GM12878 (cell line): ENCODE measurements around the gene CRYL1. TPM values are rescaled to one million over a fixed set of nuclear protein-coding genes. Genes with fewer than 3 reads are reported as not detected.

Experiments used
- ATAC-seq: fragments of 200-7000 bp; cut with Tn5 transposase; 3 replicates; pipeline ENCODE4 v1.9.1; 2020; ENCODE audit warnings: mild to moderate bottlenecking, moderate library complexity
- BruUV-seq: library from RNA; stranded (reverse); fragments of 400-500 nt; replicated peaks from 2 replicates; lab custom pipeline; 2021; lab: Mats Ljungman, UMichigan
- CTCF ChIA-PET: fragments of 300-600 bp; sonication (Branson Sonifier 250); formaldehyde crosslinking; extraction: SDS; loops from one replicate; lab custom pipeline; 2021; ENCODE audit warnings: inconsistent platforms; lab: Yijun Ruan, JAX
- POLR2A ChIA-PET: fragments of 350-600 bp; formaldehyde crosslinking; extraction: SDS; loops from one replicate; lab custom pipeline; 2021; ENCODE audit warnings: inconsistent platforms; lab: Charles Lee
- RAD21 ChIA-PET: fragments of 300-600 bp; sonication (Branson Sonifier 250); formaldehyde crosslinking; loops from one replicate; lab custom pipeline; 2023; ENCODE audit warnings: antibody characterized with exemption; ENCODE audit not compliant: unreplicated experiment; lab: Charles Lee
- SMC1A ChIA-PET: fragments of 300-600 bp; sonication (Branson Sonifier 250); formaldehyde crosslinking; loops from one replicate; lab custom pipeline; 2023; ENCODE audit not compliant: unreplicated experiment, uncharacterized antibody; lab: Charles Lee
- DNase-seq: peaks from one replicate; pipeline ENCODE4 v3.0.0-alpha.2; 2011; ENCODE audit warnings: low read depth, low spot score
- FAIRE-seq: peaks from 3 replicates; lab custom pipeline; 2011; peaks lifted over from hg19 to GRCh38; lab: Jason Lieb, UNC
- H2AFZ ChIP-seq: 2 replicates; pipeline ENCODE4 v1.6.0; 2011; ENCODE audit warnings: low read depth, low read length, control low read depth; ENCODE audit not compliant: control insufficient read depth
- H3K27ac ChIP-seq: 2 replicates; pipeline ENCODE4 v1.5.1; 2011; ENCODE audit warnings: control low read depth; ENCODE audit not compliant: control insufficient read depth, insufficient read depth
- H3K27me3 ChIP-seq, 2 experiments: replicated peaks in 1 of 2; 2 replicates each; pipeline versions ENCODE4 v1.6.0 to v1.6.1; 2011; ENCODE audit warnings: low read length in 1 of 2; ENCODE audit not compliant: control insufficient read depth in 2 of 2, insufficient read depth in 2 of 2
- H3K36me3 ChIP-seq, 2 experiments: 2 replicates each; pipeline ENCODE4 v1.5.1; 2011; ENCODE audit warnings: low read length in 1 of 2; ENCODE audit not compliant: control insufficient read depth in 2 of 2, insufficient read depth in 2 of 2
- H3K4me1 ChIP-seq: 2 replicates; pipeline ENCODE4 v1.6.1; 2011; ENCODE audit warnings: mild to moderate bottlenecking, low read length, moderate library complexity, mixed read lengths; ENCODE audit not compliant: control insufficient read depth, insufficient read depth
- H3K4me2 ChIP-seq: 2 replicates; pipeline ENCODE4 v1.6.0; 2011; ENCODE audit warnings: control low read depth; ENCODE audit not compliant: control insufficient read depth, insufficient read depth
- H3K4me3 ChIP-seq: fragments of 200-600 bp; sonication (generic); 2 replicates; pipeline ENCODE4 v1.5.1; 2016
- H3K79me2 ChIP-seq: 2 replicates; pipeline ENCODE4 v1.6.0; 2011; ENCODE audit warnings: low read length; ENCODE audit not compliant: control insufficient read depth, insufficient read depth
- H3K9ac ChIP-seq: 2 replicates; pipeline ENCODE4 v1.8.0; 2011; ENCODE audit warnings: low read length, control low read depth, mixed read lengths; ENCODE audit not compliant: control insufficient read depth, insufficient read depth
- H3K9me3 ChIP-seq: replicated peaks from 3 replicates; pipeline ENCODE4 v1.5.1; 2011; ENCODE audit warnings: mild to moderate bottlenecking, low read length; ENCODE audit not compliant: control insufficient read depth, insufficient read depth
- H4K20me1 ChIP-seq: 2 replicates; pipeline ENCODE4 v1.6.0; 2011; ENCODE audit not compliant: control insufficient read depth, insufficient read depth
- CBFB ChIP-seq: IDR thresholded peaks from 2 replicates; pipeline ENCODE4 v1.6.1; 2016; ENCODE audit warnings: antibody characterized with exemption, low read depth
- GABPA ChIP-seq: IDR thresholded peaks from 2 replicates; pipeline ENCODE4 v1.6.1; 2014; ENCODE audit warnings: antibody characterized with exemption, low read depth, mild to moderate bottlenecking, inconsistent platforms
- JUND ChIP-seq: IDR thresholded peaks from 2 replicates; pipeline ENCODE4 v1.6.1; 2012; ENCODE audit warnings: low read depth, mild to moderate bottlenecking, low read length, improper control_type of control experiment, moderate library complexity
- KLF5 ChIP-seq: fragments of 450-650 bp; IDR thresholded peaks from 2 replicates; pipeline ENCODE4 v1.6.1; 2014; ENCODE audit warnings: mild to moderate bottlenecking; ENCODE audit not compliant: partially characterized antibody
- MYC ChIP-seq: IDR thresholded peaks from 2 replicates; pipeline ENCODE4 v1.6.1; 2011; ENCODE audit warnings: mild to moderate bottlenecking, low read length, moderate library complexity, inconsistent platforms; ENCODE audit not compliant: insufficient read depth, insufficient replicate concordance, insufficient read length, severe bottlenecking
- NFYB ChIP-seq: IDR thresholded peaks from 2 replicates; pipeline ENCODE4 v1.6.1; 2011; ENCODE audit warnings: low read depth, mild to moderate bottlenecking, low read length, improper control_type of control experiment, moderate library complexity; ENCODE audit not compliant: insufficient read depth
- POLR2AphosphoS5 ChIP-seq: IDR thresholded peaks from 2 replicates; pipeline ENCODE4 v1.6.1; 2011; ENCODE audit warnings: mild to moderate bottlenecking, low read length, inconsistent platforms
- SREBF2 ChIP-seq: IDR thresholded peaks from 2 replicates; pipeline ENCODE4 v1.6.1; 2012; ENCODE audit warnings: mild to moderate bottlenecking, low read length
- WGBS: methylation state at CpG from one replicate; pipeline ENCODE4 v1.1.6; 2016; ENCODE audit warnings: low lambda C conversion rate; ENCODE audit not compliant: insufficient replicate concordance, insufficient coverage; ENCODE audit errors: missing lambda C conversion rate; 5-methylcytosine and 5-hydroxymethylcytosine counted together
- in situ Hi-C: fragments of 300-500 bp; cut with MboI; formaldehyde crosslinking; loops from 9 replicates; pipeline ENCODE4 v1.14.3; 2018; ENCODE audit warnings: mixed read lengths
- intact Hi-C: fragments of 100-400 bp; cut with micrococcal nuclease; formaldehyde crosslinking; loops from one replicate; pipeline ENCODE4 v1.14.2; 2022; ENCODE audit not compliant: unreplicated experiment
- polyA plus RNA-seq, 11 experiments: library from polyadenylated mRNA; depleted of rRNA in 4 of 11; unstranded in 6 of 11; stranded (reverse) in 5 of 11; fragments of >200 nt; fragmentation: Nextera tagmentation in 4 of 11; fragmentation: Illumina TruSeq in 1 of 11; extraction: Ambion mirVana in 4 of 11; extraction: Trizol in 1 of 11; gene quantifications; 1 replicate in 1 of 11; 2 replicates in 10 of 11; pipeline versions ENCODE4 v1.2.1 to v1.2.3, GENCODE V29; 2011 to 2016; ENCODE audit warnings: inconsistent platforms in 2 of 11, missing spikeins in 2 of 11, low read depth in 1 of 11
- total RNA-seq, 4 experiments: library from RNA; depleted of rRNA in 3 of 4; stranded (reverse); fragments of >200 nt in 3 of 4; fragmentation: Illumina TruSeq in 1 of 4; extraction: Trizol in 1 of 4; gene quantifications; 2 replicates each; pipeline versions ENCODE4 v1.2.1 to v1.2.3, GENCODE V29; 2013 to 2021
- TF ChIP-seq, protein P1 (sequence below): fragments of 450-650 bp; formaldehyde crosslinking; IDR thresholded peaks from 2 replicates; pipeline ENCODE4 v1.4.0; 2020; ENCODE audit warnings: mild to moderate bottlenecking, moderate library complexity
- TF ChIP-seq, protein P2 (sequence below): IDR thresholded peaks from 2 replicates; pipeline ENCODE4 v1.6.1; 2012; ENCODE audit warnings: mild to moderate bottlenecking, low read depth, low read length
- TF ChIP-seq, protein P3 (sequence below): fragments of 450-650 bp; IDR thresholded peaks from 2 replicates; pipeline ENCODE4 v1.6.1; 2016; ENCODE audit warnings: mild to moderate bottlenecking, moderate library complexity, borderline replicate concordance

The CRYL1 gene
- total and polyA plus RNA-seq, 10 of the 15 experiments (the other 5 are each of a cell fraction or from before 2014, with no cell fraction given): 5.5 to 36.7 (median 12.2) TPM

GRCh38 chr13:20561741-20562140 is 36.1 kb upstream of the CRYL1 start:
- 55% methylated on average over 5 of the region's 5 CpGs for WGBS
- RAD21 ChIA-PET: no interaction called here
- Histone ChIP-seq H3K9ac (no peak overlapping the region), H3K4me1 (no peaks in the 10 kb centered on the region; the same call in 1 of the 2 replicates), H4K20me1 (no peaks in the 10 kb centered on the region), H3K36me3 (no peaks in the 10 kb centered on the region), H2AFZ (no peak overlapping the region), H3K4me3 (no peak overlapping the region), H3K27ac (no peak overlapping the region), H3K79me2 (no peaks in the 10 kb centered on the region), H3K27me3 (no peaks in the 10 kb centered on the region), H3K4me2 (no peak overlapping the region), H3K9me3 (no peaks in the 10 kb centered on the region; the same call in 2 of the 3 replicates)
- no TSS peak for BruUV-seq
- in situ Hi-C loops (no loop called here), intact Hi-C loops (no loop called here)
- ATAC-seq: no peak
- SMC1A ChIA-PET: no interaction called here
- DNase-seq: no peak
- FAIRE-seq: no peak
- CTCF ChIA-PET: interaction anchor here (0.7 to 1.2 kb wide), 2 partner anchors 364 to 726 kb away, joined by 3 read pairs; no protein-coding TSS in a partner anchor
- POLR2A ChIA-PET: no interaction called here
- TF ChIP-seq JUND: no peak
- TF ChIP-seq, protein P1, sequence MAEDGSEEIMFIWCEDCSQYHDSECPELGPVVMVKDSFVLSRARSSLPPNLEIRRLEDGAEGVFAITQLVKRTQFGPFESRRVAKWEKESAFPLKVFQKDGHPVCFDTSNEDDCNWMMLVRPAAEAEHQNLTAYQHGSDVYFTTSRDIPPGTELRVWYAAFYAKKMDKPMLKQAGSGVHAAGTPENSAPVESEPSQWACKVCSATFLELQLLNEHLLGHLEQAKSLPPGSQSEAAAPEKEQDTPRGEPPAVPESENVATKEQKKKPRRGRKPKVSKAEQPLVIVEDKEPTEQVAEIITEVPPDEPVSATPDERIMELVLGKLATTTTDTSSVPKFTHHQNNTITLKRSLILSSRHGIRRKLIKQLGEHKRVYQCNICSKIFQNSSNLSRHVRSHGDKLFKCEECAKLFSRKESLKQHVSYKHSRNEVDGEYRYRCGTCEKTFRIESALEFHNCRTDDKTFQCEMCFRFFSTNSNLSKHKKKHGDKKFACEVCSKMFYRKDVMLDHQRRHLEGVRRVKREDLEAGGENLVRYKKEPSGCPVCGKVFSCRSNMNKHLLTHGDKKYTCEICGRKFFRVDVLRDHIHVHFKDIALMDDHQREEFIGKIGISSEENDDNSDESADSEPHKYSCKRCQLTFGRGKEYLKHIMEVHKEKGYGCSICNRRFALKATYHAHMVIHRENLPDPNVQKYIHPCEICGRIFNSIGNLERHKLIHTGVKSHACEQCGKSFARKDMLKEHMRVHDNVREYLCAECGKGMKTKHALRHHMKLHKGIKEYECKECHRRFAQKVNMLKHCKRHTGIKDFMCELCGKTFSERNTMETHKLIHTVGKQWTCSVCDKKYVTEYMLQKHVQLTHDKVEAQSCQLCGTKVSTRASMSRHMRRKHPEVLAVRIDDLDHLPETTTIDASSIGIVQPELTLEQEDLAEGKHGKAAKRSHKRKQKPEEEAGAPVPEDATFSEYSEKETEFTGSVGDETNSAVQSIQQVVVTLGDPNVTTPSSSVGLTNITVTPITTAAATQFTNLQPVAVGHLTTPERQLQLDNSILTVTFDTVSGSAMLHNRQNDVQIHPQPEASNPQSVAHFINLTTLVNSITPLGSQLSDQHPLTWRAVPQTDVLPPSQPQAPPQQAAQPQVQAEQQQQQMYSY (CRISPR knock-in tag): no peak
- TF ChIP-seq POLR2AphosphoS5: no peak
- TF ChIP-seq, protein P2, sequence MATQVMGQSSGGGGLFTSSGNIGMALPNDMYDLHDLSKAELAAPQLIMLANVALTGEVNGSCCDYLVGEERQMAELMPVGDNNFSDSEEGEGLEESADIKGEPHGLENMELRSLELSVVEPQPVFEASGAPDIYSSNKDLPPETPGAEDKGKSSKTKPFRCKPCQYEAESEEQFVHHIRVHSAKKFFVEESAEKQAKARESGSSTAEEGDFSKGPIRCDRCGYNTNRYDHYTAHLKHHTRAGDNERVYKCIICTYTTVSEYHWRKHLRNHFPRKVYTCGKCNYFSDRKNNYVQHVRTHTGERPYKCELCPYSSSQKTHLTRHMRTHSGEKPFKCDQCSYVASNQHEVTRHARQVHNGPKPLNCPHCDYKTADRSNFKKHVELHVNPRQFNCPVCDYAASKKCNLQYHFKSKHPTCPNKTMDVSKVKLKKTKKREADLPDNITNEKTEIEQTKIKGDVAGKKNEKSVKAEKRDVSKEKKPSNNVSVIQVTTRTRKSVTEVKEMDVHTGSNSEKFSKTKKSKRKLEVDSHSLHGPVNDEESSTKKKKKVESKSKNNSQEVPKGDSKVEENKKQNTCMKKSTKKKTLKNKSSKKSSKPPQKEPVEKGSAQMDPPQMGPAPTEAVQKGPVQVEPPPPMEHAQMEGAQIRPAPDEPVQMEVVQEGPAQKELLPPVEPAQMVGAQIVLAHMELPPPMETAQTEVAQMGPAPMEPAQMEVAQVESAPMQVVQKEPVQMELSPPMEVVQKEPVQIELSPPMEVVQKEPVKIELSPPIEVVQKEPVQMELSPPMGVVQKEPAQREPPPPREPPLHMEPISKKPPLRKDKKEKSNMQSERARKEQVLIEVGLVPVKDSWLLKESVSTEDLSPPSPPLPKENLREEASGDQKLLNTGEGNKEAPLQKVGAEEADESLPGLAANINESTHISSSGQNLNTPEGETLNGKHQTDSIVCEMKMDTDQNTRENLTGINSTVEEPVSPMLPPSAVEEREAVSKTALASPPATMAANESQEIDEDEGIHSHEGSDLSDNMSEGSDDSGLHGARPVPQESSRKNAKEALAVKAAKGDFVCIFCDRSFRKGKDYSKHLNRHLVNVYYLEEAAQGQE: no peak
- no peak for TF ChIP-seq NFYB
- no peak for TF ChIP-seq CBFB
- no peak for TF ChIP-seq MYC
- TF ChIP-seq GABPA: no peak
- TF ChIP-seq KLF5: no peak
- TF ChIP-seq, protein P3, sequence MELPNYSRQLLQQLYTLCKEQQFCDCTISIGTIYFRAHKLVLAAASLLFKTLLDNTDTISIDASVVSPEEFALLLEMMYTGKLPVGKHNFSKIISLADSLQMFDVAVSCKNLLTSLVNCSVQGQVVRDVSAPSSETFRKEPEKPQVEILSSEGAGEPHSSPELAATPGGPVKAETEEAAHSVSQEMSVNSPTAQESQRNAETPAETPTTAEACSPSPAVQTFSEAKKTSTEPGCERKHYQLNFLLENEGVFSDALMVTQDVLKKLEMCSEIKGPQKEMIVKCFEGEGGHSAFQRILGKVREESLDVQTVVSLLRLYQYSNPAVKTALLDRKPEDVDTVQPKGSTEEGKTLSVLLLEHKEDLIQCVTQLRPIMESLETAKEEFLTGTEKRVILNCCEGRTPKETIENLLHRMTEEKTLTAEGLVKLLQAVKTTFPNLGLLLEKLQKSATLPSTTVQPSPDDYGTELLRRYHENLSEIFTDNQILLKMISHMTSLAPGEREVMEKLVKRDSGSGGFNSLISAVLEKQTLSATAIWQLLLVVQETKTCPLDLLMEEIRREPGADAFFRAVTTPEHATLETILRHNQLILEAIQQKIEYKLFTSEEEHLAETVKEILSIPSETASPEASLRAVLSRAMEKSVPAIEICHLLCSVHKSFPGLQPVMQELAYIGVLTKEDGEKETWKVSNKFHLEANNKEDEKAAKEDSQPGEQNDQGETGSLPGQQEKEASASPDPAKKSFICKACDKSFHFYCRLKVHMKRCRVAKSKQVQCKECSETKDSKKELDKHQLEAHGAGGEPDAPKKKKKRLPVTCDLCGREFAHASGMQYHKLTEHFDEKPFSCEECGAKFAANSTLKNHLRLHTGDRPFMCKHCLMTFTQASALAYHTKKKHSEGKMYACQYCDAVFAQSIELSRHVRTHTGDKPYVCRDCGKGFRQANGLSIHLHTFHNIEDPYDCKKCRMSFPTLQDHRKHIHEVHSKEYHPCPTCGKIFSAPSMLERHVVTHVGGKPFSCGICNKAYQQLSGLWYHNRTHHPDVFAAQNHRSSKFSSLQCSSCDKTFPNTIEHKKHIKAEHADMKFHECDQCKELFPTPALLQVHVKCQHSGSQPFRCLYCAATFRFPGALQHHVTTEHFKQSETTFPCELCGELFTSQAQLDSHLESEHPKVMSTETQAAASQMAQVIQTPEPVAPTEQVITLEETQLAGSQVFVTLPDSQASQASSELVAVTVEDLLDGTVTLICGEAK: no peak
- no peak for TF ChIP-seq SREBF2
